ENCODE data around the gene MPPE1.

GRCh38 chr18:11886577-11887110, 21.5 kb downstream of the MPPE1 start:
- TF ChIP-seq EP300 (conservative IDR thresholded peaks at IDR 0.05; ENCODE audit: poor library complexity, severe bottlenecking) (no peak), CTCF (IDR thresholded peaks at IDR 0.05; ENCODE audit: poor library complexity, severe bottlenecking) (no peak), EZH2 (IDR thresholded peaks at IDR 0.05; ENCODE audit: borderline replicate concordance, insufficient read depth, low read length, poor library complexity, severe bottlenecking) (no peak), POLR2AphosphoS5 (IDR thresholded peaks at IDR 0.05) (no peak), RAD21 (conservative IDR thresholded peaks at IDR 0.05) (no peak), SMC3 (conservative IDR thresholded peaks at IDR 0.05; ENCODE audit: poor library complexity) (no peak)
